Stimulated activated CD8-positive, alpha-beta memory T cell treated with anti-CD3 and anti-CD28 coated beads, Interleukin-2, amount 100 ng/mL, for 48 hours (primary cell): ENCODE measurements around the gene PTPRO.

Experiments used
- DNase-seq, 2 donors: peaks; one replicate each; pipeline ENCODE4 v3.0.0-alpha.2; 2020; ENCODE audit warnings: low read depth in 2 of 2

Gene PTPRO

DNA sequence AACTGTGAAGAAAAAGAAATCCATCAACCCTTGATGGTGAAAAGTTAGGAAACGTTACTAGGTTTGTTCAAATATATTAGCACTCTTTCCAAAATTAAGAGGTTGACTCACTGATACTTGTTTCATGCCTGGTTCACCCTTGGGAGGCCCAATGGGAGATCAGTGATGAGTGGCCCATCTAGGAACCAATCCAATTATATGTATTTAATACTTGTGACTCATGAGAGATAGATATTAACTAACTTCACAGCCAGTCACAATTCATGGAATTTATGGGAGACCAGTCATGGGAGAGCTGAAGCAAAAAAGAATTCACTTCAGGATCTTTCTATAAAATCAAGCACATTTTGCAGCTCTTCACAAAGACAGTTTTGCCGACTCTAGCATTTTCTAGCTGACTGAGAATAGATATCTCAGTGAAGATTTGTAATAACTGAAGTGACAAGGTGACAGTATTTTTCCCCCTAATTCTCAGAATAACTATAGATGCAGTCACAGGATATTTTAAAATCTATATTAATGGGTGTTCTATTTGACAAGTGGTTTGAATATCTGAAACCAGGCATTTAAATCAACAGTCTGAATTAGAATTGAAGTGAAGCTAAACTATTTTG is 236.7 kb downstream of the PTPRO start:
- DNase-seq = no peak

DNA sequence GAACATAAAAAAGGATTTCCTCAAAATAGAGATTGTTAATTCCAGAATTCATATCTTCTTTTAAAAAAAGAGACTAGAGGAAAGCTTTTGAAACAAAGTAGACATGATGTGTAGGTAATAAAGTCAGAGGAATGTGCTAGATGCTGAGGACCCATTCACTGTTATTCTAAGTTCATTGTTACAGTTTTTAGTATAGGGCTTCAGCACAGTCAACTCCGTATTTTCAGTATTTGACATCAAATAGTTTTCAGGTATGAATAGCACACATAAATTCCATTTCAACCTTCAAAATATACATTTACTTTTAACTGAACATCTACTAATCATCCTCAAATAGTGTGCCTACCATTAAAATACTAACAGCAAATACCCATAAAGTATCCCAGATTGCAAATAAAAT is 239.1 kb downstream of the PTPRO start:
- no peak for DNase-seq

DNA sequence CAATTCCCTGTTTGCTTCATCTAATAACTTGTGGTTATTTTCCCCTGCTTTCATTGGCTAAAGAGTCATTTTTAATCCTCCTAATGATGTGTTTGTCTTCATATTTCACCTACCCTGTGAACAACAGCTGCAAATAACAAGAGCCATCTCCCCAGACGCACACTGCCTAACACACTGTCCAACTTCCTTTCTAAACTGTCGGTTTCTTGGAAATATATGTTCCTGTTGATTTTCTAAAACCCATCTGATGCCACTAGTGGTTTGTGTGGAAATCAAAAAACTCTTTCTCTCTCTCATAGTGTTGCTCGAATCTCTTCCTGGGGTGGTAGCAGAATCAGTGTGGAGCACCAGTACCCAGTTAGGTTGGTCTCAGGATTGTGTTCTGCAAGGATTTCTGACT is 240.0 kb downstream of the PTPRO start:
- no peak for DNase-seq

DNA sequence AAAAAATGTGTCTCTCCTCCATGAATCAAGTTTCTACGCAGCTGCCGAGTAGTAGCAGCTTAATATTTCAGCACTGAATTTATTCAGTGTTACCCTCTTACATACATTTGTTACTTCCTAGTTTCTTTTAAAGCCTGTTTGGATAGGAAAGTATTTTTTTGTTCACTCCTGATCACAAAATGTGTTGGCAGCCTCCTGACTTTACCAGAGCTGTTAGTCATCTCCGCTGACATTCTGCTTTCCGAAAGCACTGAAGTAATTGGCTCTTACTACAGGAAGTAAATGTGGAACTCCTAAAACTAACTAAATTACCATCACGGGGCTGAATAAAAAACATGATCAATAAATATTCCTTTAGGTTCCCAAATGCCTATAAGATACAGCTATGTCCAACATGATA is 241.4 kb downstream of the PTPRO start:
- DNase-seq = no peak

DNA sequence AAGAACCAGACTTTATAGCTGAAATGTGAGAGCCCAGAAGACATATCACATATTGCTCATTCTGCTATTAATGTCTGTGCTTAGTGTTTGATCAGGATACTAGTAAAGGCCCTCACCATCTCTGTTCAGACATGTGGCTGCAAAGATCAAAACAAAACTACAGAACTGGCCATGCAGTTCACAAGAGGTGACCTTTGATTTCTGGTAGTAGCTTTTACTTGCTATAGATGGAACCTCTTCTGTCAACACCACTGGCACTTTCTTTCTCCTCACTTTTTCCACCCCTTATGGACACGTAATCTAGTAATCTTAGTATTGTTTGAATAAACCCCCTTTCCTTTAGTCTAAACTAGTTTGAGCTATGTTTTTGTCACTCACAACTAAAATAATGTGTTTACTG is 252.0 kb downstream of the PTPRO start:
- no peak for DNase-seq

DNA sequence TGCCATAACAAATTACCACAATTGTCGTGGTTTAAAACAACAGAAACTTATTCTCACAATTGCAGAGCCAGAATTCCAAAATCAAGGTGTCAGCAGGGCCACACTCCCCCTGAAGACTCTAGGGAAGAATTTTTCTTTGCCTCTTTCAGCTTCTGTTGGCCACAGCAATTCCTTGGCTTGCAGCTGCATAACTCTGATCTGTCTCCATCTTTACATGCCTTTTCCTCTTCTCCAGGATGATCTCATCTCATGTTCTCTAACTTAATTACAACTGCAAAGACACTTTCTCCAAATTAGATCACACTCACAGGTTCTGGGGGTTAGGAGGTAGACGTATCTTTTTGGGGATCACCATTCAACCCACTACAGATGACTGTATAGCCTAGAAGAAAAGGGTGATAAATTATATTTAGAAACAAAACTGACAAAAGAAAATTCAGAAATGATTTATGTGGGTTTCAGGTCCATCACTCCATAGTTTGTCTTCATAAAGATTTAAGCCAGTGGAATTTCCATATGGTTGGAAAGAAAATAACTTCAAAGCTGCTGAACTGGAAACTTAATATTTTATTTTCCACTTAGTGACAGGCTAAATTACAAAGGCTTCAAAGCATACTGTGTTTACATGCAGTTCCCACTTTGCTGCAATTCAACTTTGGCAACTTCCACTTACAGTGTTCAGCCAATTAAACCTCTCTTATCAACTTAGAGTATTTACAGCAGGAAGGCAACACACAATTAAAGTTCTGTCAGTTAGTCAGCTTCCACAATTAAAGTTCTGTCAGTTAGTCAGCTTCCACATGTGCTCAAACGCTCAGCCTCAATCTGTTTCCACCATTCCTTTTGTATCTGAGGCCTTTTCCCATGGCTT is 253.6 kb downstream of the PTPRO start:
- DNase-seq = no peak

DNA sequence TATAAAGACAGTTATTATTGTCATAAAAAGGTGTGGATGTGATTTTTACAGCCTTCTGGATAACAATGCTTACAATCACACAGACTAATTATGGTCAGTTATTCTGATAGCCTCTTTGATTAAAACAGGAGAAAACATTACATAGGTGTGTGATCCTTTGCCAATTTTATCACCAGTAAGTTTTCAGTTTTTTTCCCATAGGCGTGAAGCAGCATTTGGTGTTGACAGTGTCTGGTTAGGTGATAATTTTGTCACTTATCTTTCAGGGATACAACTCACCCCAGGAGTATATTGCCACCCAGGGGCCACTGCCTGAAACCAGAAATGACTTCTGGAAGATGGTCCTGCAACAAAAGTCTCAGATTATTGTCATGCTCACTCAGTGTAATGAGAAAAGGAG is 258.1 kb downstream of the PTPRO start:
- DNase-seq = no peak

DNA sequence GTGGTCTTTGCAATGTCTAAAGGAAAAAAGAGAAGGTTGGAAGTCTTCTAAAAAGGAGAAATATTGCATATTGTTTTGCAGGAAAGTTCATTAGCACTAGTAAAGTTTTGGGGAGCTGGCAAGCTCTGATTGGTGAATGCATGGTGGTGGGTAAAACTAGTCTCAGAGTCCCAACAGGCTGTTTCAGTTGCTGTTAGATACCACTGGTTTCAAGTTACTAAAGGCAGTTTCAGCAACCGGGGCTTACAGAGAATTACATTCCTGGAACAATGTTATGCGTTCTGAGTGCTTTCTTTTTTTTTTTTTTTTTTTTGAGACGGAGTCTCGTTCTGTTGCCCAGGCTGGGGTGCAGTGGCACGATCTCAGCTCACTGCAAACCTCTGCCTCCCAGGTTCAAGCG is 258.7 kb downstream of the PTPRO start:
- no peak for DNase-seq

DNA sequence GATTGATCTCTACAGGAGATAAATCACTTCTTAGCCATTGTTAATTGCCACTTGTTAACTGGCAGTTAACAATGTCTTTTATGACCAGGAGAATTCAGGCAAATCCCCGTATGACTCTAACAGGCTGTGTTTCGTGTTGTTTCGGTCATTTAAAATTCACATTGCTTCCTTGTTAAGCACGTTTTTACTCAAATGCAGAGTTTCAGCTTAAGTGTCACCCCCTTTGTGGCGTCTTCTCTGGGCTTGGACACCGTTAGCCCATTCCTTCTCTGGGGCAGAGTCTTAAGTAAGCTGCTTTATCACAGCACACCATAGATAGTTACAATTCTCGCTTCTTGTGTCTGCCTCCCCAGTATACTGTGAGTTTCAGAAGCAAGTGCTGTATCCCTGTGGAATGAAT is 261.5 kb downstream of the PTPRO start:
- no peak for DNase-seq

DNA sequence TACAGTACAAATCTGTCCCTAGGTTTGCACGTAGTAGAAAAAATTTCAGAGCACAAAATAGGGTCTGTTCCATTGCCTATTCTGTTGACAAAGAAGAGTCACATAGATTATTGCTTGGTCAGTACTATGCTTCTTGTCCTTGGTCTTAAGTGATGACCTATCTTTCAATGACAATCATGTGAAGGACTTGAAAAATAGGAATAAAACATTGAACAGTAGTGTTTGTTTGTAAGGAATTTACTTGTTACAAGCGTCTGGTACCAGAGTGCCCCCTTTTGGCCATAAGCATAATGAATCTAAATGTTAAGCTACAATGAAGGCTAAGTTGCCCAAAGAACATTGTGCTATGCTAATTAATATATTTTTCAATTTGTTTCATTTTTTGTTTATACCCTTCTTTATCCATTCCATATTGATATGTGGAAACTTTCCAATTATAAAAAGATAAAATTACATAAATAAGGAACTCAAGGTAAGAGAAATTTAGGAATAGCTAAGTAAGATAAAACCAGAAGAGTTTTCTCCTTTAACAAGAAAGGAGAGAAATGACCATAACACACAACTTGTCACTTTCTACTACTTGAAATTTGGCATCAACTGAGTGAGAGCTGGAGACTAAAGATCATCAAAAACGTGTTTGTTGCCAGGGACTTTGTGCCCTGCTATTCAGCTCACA is 262.2 kb downstream of the PTPRO start:
- no peak for DNase-seq

DNA sequence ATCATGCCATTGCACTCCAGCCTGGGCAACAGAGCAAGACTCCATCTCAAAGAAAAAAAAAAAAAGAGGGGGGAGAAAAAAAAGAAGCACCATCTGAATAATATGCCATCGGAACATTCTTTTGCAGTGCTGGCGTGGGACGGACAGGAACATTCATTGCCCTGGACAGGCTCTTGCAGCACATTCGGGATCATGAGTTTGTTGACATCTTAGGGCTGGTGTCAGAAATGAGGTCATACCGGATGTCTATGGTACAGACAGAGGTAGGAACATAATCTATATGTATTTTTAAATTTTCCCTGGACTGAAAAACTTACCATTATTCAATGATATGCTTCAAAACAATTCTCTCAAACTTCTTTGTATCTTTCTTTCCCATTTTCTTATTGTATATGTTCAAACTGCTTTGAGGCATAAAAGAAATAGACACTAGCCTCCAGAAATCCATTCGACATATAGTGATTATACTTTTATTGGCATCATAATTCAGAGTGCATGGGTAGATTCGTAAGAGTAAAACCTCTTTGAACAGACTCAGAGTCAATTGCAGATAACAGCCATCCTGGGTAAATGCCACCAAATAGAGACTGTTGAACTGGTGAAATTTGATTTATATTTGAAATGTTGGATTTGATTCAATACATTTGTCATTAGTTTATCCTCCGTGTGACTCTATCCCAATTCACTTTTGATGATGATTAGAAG is 267.2 kb downstream of the PTPRO start:
- no peak for DNase-seq

DNA sequence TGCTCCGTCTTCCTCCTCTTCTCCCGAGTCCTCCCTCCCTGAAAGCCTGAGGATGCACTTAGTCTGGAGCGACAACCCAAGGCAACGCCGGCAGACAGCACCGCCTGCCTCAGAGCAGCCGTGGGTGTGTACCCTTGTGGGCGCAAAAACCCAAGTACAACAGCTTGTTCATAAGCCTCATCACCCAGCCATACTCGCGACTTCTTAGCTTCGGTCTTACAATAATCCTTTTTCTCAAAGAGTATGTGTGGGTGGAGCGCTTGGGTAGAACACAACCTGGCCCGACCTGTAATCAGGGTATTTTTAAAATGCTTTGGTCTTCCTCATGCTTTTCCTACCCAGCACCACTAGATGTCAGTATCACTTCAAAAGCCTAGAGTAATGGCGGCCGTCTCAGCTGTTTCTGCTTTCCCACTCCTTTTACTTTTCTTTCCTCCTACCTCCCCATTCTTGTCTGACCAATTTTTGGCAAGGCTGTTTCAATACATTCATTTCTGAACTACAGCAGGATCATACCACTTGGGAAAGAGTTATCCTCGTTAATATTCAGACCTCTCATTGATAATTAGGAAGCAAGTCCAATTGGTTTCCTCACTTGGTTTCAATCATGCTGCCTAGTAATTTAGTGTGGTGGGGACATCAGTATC is 268.0 kb downstream of the PTPRO start:
- no peak for DNase-seq

DNA sequence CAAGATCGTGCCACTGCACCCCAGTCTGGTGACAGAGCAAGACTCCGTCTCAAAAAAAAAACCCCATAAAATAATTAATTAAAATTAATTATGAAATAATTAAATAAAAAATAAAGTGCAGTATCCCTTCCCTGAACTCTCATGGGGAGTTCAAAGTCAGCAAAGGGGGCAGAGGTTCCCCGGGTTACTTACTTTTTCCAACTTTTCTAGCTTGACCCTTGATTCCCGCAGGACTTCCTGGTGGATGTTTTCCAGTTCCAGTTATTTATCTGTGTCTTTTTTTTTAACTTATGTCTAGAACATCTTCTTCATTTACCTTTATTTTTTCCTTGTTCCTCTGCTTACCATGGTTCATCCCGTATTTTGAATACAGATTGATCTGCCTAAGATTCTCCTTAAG is 269.5 kb downstream of the PTPRO start:
- no peak for DNase-seq

DNA sequence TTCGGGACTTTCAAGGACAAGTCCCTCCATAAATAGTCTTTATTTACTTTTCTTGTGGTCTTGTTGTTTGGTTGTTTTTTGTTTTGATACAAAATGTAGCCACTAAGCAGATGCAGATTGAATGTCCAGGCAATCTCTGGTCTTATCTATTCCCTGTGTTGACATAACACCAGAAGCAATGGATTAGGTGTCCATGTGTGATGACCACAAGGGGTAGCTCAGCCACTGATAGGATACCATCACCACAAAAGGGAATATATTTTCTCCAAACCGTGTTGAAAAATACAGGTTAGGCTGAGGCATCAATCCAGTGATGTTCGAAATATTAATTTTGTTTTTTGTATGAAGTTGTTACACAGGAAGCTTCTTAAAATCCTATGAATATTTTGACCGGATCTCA is 270.6 kb downstream of the PTPRO start:
- no peak for DNase-seq

DNA sequence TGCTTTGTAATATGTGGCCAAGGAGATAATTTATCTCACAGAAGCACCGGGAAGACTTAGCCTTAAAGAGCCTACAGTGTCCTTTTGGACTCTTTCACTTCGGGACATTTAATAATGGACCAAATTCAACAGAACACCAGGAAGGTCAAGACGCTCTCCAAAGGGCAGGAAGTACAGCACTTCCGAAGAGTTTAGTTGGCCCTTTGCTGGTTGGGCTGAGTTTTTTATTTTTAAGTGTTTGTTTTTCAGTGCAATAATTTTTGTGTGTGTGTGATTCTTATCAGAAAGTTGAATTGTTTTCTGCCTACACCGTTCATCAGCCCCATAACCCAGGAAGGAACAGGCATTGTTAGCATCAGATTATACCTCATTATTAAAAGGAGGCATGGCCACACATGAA is 273.9 kb downstream of the PTPRO start:
- DNase-seq = no peak

DNA sequence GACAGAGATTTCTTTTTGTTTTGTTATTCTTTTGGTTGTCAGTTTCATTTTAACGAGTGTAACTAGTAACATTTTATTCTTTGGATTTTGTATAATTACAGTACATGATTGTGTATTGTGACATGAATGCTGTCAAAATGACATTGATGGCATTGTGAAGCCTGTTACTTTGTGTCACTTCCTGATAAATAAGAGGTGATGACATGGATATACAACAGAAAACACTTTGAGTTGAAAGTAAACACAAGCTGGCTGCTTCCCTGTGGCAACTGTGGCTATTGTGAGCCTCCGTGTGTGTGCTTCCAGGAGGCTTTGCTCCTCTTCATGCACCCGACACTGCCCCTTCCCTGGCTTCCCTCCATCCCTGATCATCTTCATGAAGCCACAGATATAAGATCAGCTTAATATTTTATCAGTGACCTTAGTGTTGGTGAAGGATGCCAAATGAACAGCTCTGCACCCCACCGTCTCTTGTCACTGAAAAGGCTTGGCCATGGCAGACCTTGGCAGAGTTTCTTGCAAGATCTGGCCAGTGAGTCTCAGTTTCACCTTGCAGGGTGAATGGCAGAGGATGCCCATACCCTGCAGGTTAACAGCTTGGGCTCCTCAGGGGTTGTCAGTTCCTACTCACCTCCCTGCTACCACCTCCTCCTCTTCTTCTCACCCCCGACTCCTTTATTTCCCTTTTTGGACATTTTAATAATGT is 275.0 kb downstream of the PTPRO start:
- DNase-seq = no peak

DNA sequence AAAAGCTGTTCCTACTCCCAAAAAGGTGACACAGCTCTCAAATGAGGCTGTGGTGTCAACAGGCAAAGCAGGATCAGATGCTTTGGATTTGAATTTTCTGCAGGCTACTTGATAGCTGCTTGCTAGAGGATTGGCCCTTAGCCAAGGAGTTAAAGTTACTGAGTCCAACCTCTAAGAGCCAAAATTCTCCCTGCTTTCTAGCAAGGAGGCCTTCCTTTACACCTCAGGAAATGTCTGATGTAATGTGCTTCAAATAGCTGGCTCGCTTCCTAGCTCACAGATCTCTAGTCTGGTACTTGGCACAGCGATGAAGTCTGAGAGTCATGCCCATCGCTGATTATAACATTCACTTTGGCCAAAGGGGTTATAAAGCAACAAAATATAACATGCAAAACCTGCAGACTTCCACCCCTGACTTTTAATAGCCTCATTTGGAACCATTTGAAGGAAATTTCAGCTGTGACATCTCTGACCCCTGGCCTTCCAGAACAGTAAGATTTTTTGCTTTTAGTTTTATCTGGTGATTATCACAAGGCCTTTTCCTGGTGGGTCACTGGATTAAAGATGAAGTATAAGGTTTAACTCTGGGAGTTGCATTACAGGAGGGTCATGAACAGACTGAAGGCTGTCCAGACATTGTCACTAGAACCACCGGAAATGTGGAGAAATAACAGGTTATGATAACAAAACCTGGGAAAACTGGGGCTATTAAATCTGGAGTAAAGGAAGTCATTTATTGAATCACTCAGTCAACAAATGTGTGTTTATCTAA is 277.1 kb downstream of the PTPRO start:
- no peak for DNase-seq

DNA sequence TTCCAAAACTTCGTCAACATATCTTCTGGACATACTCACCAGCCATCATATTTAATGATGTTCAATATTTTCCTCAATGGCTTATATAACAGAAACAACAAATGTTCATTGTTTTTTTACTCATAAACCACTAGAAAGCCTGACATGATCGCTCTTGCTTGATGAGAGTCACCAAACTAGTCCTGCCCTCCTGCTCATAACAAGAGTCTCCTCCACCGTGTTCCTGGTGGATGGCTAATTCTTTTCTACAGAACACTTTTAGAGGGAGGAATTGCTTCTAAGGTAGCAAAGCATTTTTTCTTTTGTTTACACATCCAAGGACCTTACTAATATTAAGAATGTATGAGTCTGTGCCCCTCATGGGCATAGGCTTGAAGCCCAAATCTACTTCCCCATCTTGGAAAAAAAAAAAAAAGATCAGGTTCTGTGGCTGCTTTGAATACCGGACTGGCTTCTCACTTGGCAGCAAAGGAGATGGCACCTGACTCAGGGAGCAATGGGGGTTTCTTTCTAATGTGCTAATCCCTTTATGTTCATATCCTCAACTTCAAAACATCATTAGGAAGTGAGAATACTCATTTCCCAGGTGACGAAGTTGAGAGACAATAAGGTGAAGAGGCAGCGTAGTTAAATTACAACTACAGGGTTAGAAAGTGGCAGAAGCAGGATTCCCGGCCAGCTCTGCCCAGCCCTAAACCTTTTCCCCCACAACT is 278.1 kb downstream of the PTPRO start:
- DNase-seq = no peak

DNA sequence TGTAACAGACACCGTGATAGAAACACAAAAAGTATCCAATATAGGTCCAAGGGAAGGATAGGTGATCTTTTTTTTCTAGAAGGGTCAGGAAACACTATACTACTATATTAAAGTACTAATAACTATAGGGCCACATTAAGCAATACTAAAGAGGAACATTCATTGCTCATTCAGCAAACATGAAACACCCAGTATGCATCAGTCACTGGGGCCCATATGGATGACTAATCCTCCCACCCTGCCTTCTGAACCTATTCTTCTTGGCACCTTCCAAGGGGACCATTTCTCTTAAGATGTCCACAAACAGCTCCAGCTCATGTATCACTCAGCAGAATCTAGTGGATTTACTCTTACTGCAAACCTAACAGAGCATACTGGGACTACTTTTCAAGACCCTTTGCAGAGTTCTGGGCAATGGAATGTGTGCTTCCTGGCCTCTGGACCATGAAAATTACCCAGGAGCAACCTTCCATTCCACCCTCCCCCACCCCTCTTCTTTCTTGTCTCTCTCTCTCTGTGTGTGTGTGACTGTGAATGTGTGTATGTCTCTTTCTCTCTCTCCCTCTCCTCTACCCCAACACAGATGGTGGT is 279.0 kb downstream of the PTPRO start:
- DNase-seq = no peak
